ENCODE results near the gene TECTA.

Gene TECTA

GRCh38 chr11:121211626-121212025 lies 110.6 kb downstream of the TECTA start:
- no peak for DNase-seq (ENCODE audit: low read depth)
- no peak overlapping the region for H3K4me3 ChIP-seq (ENCODE audit: low read depth, low read length)
- TF ChIP-seq, protein P1, sequence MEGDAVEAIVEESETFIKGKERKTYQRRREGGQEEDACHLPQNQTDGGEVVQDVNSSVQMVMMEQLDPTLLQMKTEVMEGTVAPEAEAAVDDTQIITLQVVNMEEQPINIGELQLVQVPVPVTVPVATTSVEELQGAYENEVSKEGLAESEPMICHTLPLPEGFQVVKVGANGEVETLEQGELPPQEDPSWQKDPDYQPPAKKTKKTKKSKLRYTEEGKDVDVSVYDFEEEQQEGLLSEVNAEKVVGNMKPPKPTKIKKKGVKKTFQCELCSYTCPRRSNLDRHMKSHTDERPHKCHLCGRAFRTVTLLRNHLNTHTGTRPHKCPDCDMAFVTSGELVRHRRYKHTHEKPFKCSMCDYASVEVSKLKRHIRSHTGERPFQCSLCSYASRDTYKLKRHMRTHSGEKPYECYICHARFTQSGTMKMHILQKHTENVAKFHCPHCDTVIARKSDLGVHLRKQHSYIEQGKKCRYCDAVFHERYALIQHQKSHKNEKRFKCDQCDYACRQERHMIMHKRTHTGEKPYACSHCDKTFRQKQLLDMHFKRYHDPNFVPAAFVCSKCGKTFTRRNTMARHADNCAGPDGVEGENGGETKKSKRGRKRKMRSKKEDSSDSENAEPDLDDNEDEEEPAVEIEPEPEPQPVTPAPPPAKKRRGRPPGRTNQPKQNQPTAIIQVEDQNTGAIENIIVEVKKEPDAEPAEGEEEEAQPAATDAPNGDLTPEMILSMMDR (conservative IDR thresholded peaks at IDR 0.05; ENCODE audit: low read depth, low read length): no peak

DNA sequence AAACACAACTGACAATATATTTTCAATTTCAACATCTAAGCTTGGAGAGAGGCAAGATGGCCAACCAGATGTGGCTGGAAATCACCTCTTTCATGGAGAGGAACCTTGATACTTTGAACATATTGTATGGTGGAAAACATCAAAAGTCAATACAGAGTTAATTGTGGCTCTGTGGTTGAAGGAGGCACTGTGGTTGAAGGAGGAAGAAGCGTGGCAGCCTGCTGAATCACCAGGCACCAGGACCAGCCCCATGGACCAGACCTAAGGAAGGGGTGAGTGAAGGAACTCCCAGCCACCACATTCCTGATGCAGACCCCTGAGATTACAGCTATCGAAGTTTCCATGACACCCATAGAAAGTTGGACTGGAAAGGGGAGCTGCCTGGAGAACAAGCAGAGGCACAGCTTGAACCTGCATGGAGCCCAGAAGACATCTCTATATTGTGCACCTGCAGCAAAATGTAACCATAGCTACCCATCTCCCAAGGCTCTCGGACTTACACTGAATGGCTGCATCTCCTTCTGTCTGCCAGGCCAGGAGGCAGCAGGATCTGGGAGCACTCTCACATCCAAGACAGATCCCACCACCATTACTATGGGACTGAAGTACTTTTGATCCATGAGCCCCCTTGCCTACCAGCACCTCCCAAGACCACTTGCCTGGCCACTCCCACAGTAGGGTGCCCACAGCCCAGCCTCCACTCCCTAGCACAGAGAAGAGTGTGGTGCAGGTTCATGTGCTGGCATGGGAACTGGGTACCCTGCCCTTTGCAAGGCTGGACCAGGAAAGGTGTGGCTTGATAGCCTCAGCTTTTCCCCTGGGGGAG lies 111.7 kb downstream of the TECTA start:
- no peak overlapping the region for H3K4me3 ChIP-seq (ENCODE audit: low read depth, low read length)
- no peak for DNase-seq (ENCODE audit: low read depth)
- TF ChIP-seq, protein P1 (conservative IDR thresholded peaks at IDR 0.05; ENCODE audit: low read depth, low read length): no peak

DNA sequence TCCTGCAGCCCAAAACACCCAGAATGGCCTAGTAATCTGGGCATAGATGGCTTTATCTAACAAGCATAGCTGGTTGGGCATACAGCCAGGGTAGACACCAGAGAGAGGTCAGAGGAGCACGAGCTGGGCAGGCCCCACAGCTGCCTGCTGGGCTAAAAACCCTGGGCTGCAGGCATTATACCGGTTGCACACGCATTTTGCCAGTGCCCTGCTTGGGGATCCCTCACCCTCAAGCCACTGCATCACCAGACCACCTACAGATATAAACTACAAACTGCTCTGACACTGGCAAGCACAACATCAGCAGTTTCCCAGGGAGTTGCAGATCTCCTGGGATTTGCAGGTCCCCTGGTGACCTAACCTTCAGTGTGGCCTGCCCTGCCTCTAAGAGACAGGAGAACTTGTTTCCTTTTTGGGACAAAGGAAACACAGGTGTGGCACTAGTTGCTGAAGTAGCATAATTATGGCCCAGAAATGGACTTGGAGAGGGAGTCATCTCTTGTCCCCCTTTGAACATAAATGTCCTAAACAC lies 112.4 kb downstream of the TECTA start:
- TF ChIP-seq, protein P1 (conservative IDR thresholded peaks at IDR 0.05; ENCODE audit: low read depth, low read length): no peak
- no peak overlapping the region for H3K4me3 ChIP-seq (ENCODE audit: low read depth, low read length)
- DNase-seq (ENCODE audit: low read depth): no peak

- TF ChIP-seq, protein P1 (conservative IDR thresholded peaks at IDR 0.05; ENCODE audit: low read depth, low read length): no peak
- no peak overlapping the region for H3K4me3 ChIP-seq (ENCODE audit: low read depth, low read length)
- DNase-seq (ENCODE audit: low read depth): peak; percentile 14
Observed at GRCh38 chr11:121214861-121215260, 113.8 kb downstream of the TECTA start.

DNA sequence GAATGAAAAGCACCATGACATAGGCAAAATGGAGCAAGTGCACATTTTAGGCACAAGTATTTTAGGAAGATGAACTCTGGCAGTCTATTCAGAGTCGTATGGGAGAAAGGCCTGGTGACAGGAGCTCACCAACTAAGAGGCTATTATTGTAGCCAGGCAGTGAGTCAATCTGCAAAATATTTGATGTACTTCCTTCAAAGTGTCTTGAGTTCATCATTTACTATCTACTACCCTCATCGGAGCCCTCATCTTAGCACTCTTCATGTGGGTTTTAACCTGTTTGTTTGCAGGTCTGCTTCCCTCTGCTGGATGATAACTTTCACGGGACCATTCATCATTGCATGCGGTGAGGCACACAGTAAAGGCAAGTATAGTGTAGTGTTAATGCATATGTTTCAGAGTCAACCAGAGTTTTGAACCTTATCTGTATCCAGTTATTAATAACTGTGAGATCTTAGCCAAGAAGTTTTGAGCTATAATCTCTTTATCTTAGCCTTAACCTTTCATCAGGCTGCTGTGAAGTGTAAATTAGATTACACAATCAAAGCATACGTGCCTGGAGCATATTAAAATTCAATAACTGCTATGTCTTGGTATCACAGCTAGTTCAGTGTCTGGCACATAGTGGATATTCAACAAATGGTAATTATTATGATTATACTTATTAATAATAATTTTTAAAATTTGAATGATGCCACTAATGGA lies 120.6 kb downstream of the TECTA start:
- DNase-seq (ENCODE audit: low read depth): no peak
- TF ChIP-seq, protein P1 (conservative IDR thresholded peaks at IDR 0.05; ENCODE audit: low read depth, low read length): no peak
- H3K4me3 ChIP-seq (ENCODE audit: low read depth, low read length): no peak overlapping the region

DNA sequence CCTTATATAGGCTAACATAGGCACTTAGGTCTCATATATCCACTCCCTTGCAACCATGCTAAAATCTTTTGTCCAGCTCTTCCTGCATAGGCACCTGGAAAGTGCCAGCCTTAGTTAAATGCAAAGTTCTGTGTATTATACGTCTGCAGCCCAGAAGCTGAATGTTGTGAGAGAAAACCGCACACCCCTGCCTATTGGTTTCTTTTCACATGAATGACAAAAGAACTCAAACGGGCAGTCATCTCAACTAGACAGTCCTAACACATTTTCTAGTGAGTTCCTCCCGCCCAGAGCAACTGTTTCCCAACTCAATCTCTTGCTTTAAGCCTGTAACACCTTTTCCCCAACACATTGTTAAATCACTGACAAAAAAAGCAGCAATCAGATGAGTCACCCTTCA lies 122.1 kb downstream of the TECTA start:
- TF ChIP-seq, protein P1 (conservative IDR thresholded peaks at IDR 0.05; ENCODE audit: low read depth, low read length): no peak
- no peak for DNase-seq (ENCODE audit: low read depth)

More for the DNA sequence above, 122.1 kb downstream of the TECTA start:
- H3K4me3 ChIP-seq (ENCODE audit: low read depth, low read length): no peak overlapping the region
